SK-N-MC (cell line): ENCODE results near the gene KRTAP10-3.

Source experiments
- EZH2 ChIP-seq: fragments of 200-600 bp; sonication (generic); IDR thresholded peaks from one replicate; pipeline ENCODE4 v1.6.1; 2017; ENCODE audit warnings: antibody characterized with exemption
- POLR2AphosphoS5 ChIP-seq: IDR thresholded peaks from 2 replicates; pipeline ENCODE4 v1.6.1; 2012; ENCODE audit warnings: mild to moderate bottlenecking, low read depth, low read length, borderline replicate concordance

DNA sequence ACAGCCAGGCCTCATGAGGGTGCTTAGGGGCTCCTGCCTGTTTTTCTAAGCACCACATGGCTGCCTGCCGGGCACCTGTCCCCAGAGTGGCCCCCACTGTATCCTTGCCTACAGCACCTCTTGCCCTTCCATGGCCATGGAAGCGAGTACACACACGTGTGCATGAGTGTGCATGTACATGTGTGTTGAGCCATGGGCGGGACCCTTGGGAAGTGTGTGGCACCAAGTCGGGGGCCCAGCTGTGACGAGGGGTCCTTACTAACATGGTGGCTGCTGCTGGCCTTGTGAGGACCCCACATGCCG lies 44.4 kb downstream of the KRTAP10-3 start:
- TF ChIP-seq POLR2AphosphoS5: no peak
- no peak for TF ChIP-seq EZH2
